ENCODE measurements around the gene GID8. TPM values are rescaled to one million over a fixed set of nuclear protein-coding genes. Genes with fewer than 3 reads are reported as not detected.

GID8 gene
- polyA plus RNA-seq, 1 donor from 2014 or later: 54.8 TPM

DNA sequence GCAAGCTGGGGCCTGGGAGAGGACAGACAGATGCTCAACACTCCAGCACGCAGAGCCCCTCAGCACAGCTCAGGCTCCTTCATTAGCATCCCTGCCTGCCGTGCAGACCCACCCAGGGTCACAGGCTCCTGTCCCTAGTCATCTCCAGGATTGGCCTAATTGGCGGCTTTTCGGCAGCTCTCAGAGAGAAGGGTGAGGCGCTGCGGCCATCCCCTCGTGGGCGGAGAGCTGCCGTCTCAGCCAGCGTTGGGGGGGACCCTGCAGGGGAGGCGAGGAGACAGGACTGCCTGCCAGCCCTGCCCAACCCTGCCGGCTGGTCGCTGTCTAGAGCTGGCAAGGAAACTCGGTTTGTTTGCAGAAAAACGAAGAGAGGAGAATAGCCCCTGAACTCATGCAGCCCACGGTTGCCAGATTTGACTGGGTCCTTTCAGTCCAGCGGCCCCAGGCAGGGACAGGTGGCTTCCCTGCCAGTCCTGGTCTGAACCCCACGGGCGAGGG, 42.0 kb downstream of the GID8 start:
- Histone ChIP-seq H3K4me3 (ENCODE audit: low read length) (no peak overlapping the region), H3K36me3 (ENCODE audit: insufficient read depth, low read length) (no peaks in the 10 kb centered on the region), H3F3A (ENCODE audit: insufficient read depth, low read length, poor library complexity, severe bottlenecking) (no peaks in the 10 kb centered on the region), H3K9me3 (ENCODE audit: low read length) (no peaks in the 10 kb centered on the region), H3K27me3 (ENCODE audit: insufficient read depth, low read depth, low read length) (no peaks in the 10 kb centered on the region), H3K9ac (ENCODE audit: low read length) (no peak overlapping the region), H4K20me1 (ENCODE audit: insufficient read depth) (no peaks in the 10 kb centered on the region), H3K9me2 (ENCODE audit: insufficient read depth, low read length) (no peaks in the 10 kb centered on the region), H3K4me2 (ENCODE audit: low read length) (no peak overlapping the region), H3K79me2 (replicated peaks; ENCODE audit: insufficient read depth, low read length) (no peaks in the 10 kb centered on the region), H2AFZ (ENCODE audit: low read depth, low read length) (no peak overlapping the region), H3K27ac (ENCODE audit: low read length) (no peak overlapping the region)
- TF ChIP-seq, protein P1, sequence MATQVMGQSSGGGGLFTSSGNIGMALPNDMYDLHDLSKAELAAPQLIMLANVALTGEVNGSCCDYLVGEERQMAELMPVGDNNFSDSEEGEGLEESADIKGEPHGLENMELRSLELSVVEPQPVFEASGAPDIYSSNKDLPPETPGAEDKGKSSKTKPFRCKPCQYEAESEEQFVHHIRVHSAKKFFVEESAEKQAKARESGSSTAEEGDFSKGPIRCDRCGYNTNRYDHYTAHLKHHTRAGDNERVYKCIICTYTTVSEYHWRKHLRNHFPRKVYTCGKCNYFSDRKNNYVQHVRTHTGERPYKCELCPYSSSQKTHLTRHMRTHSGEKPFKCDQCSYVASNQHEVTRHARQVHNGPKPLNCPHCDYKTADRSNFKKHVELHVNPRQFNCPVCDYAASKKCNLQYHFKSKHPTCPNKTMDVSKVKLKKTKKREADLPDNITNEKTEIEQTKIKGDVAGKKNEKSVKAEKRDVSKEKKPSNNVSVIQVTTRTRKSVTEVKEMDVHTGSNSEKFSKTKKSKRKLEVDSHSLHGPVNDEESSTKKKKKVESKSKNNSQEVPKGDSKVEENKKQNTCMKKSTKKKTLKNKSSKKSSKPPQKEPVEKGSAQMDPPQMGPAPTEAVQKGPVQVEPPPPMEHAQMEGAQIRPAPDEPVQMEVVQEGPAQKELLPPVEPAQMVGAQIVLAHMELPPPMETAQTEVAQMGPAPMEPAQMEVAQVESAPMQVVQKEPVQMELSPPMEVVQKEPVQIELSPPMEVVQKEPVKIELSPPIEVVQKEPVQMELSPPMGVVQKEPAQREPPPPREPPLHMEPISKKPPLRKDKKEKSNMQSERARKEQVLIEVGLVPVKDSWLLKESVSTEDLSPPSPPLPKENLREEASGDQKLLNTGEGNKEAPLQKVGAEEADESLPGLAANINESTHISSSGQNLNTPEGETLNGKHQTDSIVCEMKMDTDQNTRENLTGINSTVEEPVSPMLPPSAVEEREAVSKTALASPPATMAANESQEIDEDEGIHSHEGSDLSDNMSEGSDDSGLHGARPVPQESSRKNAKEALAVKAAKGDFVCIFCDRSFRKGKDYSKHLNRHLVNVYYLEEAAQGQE (IDR thresholded peaks at IDR 0.05; ENCODE audit: borderline replicate concordance): no peak
- no peak for TF ChIP-seq MXI1 (conservative IDR thresholded peaks at IDR 0.05; ENCODE audit: poor library complexity, severe bottlenecking)
- no peak for TF ChIP-seq SMC3 (conservative IDR thresholded peaks at IDR 0.05; ENCODE audit: poor library complexity)
- TF ChIP-seq POLR2AphosphoS5 (IDR thresholded peaks at IDR 0.05): no peak
- no peak for TF ChIP-seq EZH2 (IDR thresholded peaks at IDR 0.05; ENCODE audit: borderline replicate concordance, insufficient read depth, low read length, poor library complexity, severe bottlenecking)
- no peak for TF ChIP-seq TAF1 (IDR thresholded peaks at IDR 0.05; ENCODE audit: low read depth)
- no peak for TF ChIP-seq RAD21 (conservative IDR thresholded peaks at IDR 0.05)
- TF ChIP-seq EP300 (conservative IDR thresholded peaks at IDR 0.05; ENCODE audit: poor library complexity, severe bottlenecking): no peak
- TF ChIP-seq, protein P2, sequence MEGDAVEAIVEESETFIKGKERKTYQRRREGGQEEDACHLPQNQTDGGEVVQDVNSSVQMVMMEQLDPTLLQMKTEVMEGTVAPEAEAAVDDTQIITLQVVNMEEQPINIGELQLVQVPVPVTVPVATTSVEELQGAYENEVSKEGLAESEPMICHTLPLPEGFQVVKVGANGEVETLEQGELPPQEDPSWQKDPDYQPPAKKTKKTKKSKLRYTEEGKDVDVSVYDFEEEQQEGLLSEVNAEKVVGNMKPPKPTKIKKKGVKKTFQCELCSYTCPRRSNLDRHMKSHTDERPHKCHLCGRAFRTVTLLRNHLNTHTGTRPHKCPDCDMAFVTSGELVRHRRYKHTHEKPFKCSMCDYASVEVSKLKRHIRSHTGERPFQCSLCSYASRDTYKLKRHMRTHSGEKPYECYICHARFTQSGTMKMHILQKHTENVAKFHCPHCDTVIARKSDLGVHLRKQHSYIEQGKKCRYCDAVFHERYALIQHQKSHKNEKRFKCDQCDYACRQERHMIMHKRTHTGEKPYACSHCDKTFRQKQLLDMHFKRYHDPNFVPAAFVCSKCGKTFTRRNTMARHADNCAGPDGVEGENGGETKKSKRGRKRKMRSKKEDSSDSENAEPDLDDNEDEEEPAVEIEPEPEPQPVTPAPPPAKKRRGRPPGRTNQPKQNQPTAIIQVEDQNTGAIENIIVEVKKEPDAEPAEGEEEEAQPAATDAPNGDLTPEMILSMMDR (IDR thresholded peaks at IDR 0.05; ENCODE audit: poor library complexity, severe bottlenecking): no peak

GRCh38 chr20:62980380-62980960, 42.5 kb downstream of the GID8 start:
- H3K27ac ChIP-seq (ENCODE audit: low read length): no peak overlapping the region
- no peaks in the 10 kb centered on the region for H3F3A ChIP-seq (ENCODE audit: insufficient read depth, low read length, poor library complexity, severe bottlenecking)
- no peaks in the 10 kb centered on the region for H3K27me3 ChIP-seq (ENCODE audit: insufficient read depth, low read depth, low read length)
- H3K4me3 ChIP-seq (ENCODE audit: low read length): no peak overlapping the region
- no peak overlapping the region for H2AFZ ChIP-seq (ENCODE audit: low read depth, low read length)
- H3K9ac ChIP-seq (ENCODE audit: low read length): no peak overlapping the region
- no peaks in the 10 kb centered on the region for H4K20me1 ChIP-seq (ENCODE audit: insufficient read depth)
- no peaks in the 10 kb centered on the region for H3K79me2 ChIP-seq (replicated peaks; ENCODE audit: insufficient read depth, low read length)
- no peaks in the 10 kb centered on the region for H3K9me2 ChIP-seq (ENCODE audit: insufficient read depth, low read length)
- H3K4me2 ChIP-seq (ENCODE audit: low read length): no peak overlapping the region
- no peaks in the 10 kb centered on the region for H3K36me3 ChIP-seq (ENCODE audit: insufficient read depth, low read length)
- TF ChIP-seq MXI1 (conservative IDR thresholded peaks at IDR 0.05; ENCODE audit: poor library complexity, severe bottlenecking) (no peak), POLR2AphosphoS5 (IDR thresholded peaks at IDR 0.05) (no peak), RAD21 (conservative IDR thresholded peaks at IDR 0.05) (no peak), SMC3 (conservative IDR thresholded peaks at IDR 0.05; ENCODE audit: poor library complexity) (no peak), EP300 (conservative IDR thresholded peaks at IDR 0.05; ENCODE audit: poor library complexity, severe bottlenecking) (no peak), TAF1 (IDR thresholded peaks at IDR 0.05; ENCODE audit: low read depth) (no peak), EZH2 (IDR thresholded peaks at IDR 0.05; ENCODE audit: borderline replicate concordance, insufficient read depth, low read length, poor library complexity, severe bottlenecking) (no peak)
- TF ChIP-seq, protein P2 (IDR thresholded peaks at IDR 0.05; ENCODE audit: poor library complexity, severe bottlenecking): no peak
- TF ChIP-seq, protein P1 (IDR thresholded peaks at IDR 0.05; ENCODE audit: borderline replicate concordance): no peak
- H3K9me3 ChIP-seq (ENCODE audit: low read length): no peaks in the 10 kb centered on the region
